GM18507 (cell line): ENCODE data around the gene ARFGEF2.
"Not testable (repeated sequence)": the region's sequence is repeated elsewhere in the genome, so short reads cannot be mapped to it uniquely, and the experiment has no call there.

Experiments used
- DNase-seq: peaks from one replicate; pipeline ENCODE4 v3.0.0; 2011; ENCODE audit warnings: low read depth; ENCODE audit not compliant: insufficient read length; ENCODE audit errors: extremely low spot score
- FAIRE-seq: peaks from 2 replicates; lab custom pipeline; 2011; peaks lifted over from hg19 to GRCh38; lab: Jason Lieb, UNC

ARFGEF2 gene

GRCh38 chr20:49039854-49040253 lies 118.3 kb downstream of the ARFGEF2 start:
- DNase-seq (no peak), FAIRE-seq (no peak)

DNA sequence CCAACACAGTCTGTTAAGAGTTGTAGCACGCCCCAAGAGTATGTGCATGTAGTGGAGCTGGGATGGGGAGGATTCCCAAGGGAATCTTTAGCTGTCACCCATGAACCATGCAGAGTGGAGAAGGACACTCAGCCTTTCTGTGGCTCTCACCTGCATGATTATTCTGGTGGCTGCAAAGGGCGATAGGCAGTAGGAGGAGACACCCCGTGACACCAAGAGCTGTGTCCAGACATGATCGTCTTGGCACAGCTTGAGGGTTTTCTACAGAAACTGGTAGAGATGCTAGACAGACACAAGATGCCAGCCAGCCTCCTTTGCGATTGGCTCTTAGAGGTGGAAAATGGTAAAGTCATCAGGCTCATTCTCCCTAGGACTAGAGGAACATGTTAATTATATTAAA lies 121.5 kb downstream of the ARFGEF2 start:
- DNase-seq (no peak), FAIRE-seq (no peak)

DNA sequence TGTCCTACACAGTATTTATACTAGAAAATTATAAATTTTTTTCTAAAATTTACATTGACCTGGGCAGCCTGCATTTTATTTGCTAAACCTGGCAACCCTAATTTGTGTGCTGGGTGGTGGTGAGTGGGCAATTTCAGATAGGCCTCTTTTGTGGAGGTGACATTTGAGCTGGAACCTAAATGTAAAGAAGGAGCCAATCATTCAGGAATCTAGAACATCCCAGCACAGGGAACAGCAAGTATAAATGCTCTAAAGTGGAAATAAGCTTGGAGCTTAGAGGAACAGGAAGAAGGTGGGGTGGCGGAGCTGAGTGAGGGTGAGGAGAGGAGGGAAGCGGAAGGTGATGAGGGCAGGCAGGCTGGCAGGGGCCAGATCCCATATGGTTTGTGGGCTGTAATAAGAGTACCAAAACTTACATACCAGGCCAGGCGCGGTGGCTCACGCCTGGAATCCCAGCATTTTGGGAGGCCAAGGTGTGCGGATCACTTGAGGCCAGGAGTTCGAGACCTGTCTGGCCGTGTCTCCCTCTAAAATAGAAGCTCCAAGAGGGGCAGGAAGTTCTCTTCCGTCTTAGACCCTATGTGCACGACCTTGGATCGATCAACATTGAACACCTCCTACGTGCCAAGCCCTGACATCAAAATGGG lies 124.1 kb downstream of the ARFGEF2 start:
- FAIRE-seq = no peak
- no peak for DNase-seq

DNA sequence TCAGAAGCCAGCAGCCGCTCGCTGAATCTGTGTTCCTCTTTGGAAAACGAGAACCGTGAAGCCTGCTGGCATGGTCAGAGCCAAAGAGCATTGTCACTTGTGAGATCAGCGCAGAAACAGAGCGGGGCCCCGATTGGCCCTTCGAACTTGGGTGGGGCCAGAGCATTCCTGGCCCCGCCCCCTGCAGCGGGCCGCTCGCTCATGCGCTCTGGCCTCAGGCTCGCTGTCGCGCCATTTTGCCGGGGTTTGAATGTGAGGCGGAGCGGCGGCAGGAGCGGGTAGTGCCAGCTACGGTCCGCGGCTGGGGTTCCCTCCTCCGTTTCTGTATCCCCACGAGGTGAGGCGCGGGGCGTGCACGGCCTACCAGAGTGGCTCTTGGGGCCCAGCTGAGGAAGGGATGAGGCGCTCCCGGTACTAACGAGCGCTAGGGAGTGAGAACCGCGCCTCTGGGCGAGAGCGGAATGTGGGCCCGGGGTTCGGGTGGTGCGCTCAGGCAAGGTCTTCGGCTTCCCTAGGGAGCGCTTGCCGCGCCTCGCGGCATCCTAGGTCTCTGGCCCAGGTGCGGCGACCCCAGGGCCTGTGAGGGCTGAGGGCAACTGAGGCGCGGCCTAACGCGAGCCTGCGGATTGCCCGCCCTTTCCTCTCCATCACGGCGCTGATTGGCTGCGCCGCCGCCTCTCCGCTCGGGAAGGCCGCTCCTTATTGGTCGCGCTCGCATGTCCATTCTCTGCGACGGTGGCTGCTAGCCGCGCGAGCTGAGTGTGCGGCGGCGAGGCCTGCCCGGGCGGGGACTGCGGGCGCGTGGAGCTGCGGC lies 124.8 kb downstream of the ARFGEF2 start, which contains the start of gene CSE1L:
Gene CSE1L, plus strand, starts transcription at position 226 of the 814 bp plus-strand sequence. CDS start 12,152 bp downstream, outside the sequence.
- DNase-seq (peak; percentile 92), FAIRE-seq (peak; percentile 95)

- no peak for FAIRE-seq
- DNase-seq = no peak
These were observed 130.8 kb downstream of the ARFGEF2 start for GRCh38 chr20:49052334-49052733.

DNA sequence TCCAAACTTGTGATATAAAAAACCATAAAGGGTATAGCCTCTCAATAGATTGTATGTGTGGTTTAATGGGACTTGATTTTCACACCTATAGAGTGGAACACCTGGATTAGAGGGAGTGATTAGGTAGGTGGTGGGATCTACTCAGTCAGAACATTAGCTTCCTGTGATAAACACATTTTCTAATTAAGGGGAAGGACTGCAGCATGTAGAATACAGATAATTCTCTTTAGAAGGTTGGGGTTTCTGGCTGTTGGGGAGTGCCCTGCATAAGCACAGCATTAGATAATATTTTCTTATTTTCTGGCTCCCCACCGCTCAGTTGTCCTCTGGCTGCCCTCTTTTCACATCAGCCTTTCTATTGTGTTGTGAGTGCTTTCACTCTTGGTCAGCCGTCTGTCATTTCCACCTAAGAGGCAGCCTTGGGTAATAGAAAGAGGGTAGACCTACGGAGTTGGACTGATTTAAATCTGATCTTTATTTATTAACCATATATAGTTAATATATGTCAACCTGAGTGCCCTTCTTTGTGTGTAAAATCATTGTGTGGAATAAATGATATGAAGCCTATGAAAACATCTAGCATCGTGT lies 132.6 kb downstream of the ARFGEF2 start:
- FAIRE-seq = peak; percentile 72

GRCh38 chr20:49063279-49063678 lies 141.8 kb downstream of the ARFGEF2 start:
- FAIRE-seq = peak; percentile 5
- DNase-seq = no peak

More for the DNA sequence above, 132.6 kb downstream of the ARFGEF2 start:
- DNase-seq = no peak

- DNase-seq (no peak), FAIRE-seq (no peak)
These were observed 153.0 kb downstream of the ARFGEF2 start for GRCh38 chr20:49074521-49074920.

- no peak for FAIRE-seq
- DNase-seq = no peak
These were observed 156.8 kb downstream of the ARFGEF2 start for GRCh38 chr20:49078310-49078709.

GRCh38 chr20:49082295-49082694 lies 160.8 kb downstream of the ARFGEF2 start:
- not testable (repeated sequence) for FAIRE-seq, DNase-seq
